Fibroblast of upper back skin (primary cell): ENCODE data around the gene RNF212.

Source experiments
- DNase-seq: peaks from one replicate; pipeline ENCODE4 v3.0.0-alpha.2; 2013

Gene RNF212

DNA sequence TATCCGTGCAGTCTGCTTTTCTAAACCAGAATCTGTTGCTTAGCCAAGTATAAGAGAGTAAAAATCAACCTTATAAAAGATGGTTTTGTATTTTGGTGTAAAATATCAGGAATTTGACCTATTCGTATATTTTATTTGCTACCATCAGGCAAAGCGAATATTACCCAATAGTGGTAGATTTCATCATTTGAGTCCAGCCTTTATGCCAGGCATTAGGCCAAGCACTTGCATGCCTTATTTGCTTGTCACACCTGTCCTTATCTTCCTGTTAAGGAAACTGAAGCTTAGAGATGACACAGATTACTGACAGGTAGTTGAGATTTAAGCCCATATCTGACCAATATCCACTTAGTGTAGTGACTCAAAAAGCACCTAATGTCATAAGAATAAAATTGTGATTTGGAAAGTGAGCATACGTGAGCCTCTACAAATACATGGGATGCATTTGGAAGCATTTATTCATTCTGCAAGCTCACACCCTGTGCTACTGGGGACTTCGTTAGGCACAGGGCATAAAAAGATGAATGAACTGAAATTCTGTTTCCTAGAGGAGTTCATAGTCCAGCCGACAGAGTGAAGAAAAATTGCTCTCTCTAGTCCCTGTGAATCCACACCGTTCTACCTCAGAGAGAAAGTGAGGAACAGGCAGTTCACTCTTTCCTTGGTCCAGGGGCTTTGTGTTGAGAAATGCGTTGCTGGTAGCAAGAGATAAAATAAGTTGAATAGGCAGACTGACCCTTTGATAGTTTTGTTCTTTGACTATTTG, 2.3 kb upstream of the RNF212 start:
- DNase-seq: no peak

GRCh38 chr4:1112821-1113182, 562 bp downstream of the RNF212 start:
- no peak for DNase-seq

DNA sequence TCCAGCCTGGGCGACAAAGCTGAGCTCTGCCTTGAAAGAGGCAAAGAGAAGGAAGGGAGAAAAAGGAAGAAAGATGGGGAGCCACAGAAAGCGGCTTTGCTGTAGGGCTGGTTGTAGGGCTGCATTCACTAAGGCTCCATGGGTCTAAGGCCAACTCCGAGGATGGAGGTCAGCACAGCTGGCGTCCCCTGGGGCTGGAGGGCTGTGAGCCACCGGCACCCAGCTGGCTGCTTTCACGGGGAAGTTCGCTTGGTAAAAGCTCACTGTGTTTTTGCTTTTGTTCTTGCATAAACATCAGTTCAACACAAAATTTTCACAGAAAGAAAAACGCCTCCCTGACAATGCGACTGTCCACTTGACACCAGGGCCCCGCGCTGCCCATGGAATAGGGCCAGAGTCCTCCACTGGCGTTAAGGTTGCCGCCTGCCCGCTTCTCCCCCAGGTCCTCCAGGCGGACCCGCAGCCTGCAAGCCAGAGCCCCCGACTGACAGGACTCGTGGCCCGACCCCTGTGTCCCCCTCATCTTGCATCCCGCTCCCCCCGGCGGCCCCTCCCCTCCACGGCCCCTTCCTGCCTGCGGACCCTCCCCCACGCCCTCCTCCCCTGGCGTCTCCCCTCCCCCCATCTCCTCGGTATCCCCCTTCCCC, 1.1 kb downstream of the RNF212 start:
- no peak for DNase-seq

DNA sequence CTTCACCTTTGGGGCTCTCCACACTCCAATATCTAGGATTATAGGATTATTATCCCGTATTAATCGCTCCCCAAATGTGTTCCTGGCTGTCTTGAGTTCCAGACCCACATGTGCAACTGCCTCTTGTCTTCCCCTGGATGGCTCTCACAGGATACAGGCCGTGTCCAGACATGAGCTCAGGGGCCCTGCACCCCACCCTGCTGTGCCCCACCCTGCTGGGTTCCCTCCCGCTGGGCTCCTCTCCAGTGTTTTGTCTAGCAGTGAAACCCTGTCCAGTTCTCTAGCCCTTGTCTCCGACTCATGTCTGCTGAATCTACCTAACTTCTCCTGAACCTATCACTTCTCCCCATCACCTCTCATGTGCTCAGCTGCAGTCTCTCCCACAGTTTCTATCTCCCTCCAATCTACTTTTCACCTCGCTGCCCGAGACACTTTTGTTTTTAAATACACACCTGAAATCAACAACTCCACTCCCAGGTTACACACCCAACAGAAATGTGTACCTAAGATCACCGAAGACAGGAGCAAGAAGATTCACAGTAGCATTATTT, 2.0 kb downstream of the RNF212 start:
- no peak for DNase-seq

DNA sequence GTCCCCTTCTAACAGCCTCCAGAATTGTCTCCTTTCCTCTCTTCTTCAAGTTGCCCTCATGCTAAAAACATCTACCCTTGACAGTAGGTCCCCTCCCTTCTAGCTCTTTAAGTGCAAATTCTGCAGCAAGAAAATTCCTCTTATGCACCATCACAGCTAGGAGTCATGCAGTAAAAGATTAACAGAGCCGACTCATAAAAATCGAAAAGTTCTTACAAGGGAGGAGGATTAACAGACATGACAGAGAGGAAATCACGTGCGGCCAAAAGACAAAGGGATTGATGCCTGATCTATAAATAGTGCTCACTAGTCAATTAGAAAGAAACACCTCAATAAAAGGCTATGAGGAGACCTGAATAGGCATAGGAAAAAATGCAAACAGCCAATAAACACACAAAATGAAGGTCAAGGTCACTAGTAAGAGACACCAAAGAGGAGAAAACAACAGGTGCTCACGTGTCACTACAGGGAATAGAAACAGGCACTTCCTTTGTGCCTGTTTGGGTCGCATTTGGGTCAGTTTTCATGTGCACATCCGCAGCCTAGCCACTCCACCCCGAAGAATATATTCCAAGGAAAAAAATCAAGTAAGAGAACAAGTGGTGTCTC, 3.4 kb downstream of the RNF212 start:
- DNase-seq: no peak

- no peak for DNase-seq
Observed at GRCh38 chr4:1109333-1109732, 4.0 kb downstream of the RNF212 start.

- DNase-seq: no peak
Observed at GRCh38 chr4:1105662-1106061, 7.7 kb downstream of the RNF212 start.

DNA sequence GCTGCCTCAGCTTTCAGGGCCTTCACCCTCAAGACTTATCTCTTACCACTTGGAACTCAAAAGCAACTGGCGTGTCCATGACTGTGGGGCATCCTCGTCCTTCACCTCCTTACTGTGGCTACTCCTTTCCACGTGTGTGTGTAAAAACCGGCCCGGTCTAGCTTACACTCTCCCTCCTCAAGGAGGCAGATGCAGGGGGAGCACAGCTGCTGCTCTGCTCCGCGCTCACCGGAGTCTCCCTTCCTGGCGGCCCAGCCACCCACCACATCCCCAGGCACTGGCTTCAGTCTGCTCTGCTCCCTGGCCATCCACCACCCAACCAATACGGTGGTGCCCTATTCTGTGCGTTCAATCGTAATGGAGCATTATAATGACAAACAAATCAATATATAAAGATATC, 8.3 kb downstream of the RNF212 start:
- DNase-seq: no peak

GRCh38 chr4:1104647-1105046, 8.7 kb downstream of the RNF212 start:
- DNase-seq: no peak

DNA sequence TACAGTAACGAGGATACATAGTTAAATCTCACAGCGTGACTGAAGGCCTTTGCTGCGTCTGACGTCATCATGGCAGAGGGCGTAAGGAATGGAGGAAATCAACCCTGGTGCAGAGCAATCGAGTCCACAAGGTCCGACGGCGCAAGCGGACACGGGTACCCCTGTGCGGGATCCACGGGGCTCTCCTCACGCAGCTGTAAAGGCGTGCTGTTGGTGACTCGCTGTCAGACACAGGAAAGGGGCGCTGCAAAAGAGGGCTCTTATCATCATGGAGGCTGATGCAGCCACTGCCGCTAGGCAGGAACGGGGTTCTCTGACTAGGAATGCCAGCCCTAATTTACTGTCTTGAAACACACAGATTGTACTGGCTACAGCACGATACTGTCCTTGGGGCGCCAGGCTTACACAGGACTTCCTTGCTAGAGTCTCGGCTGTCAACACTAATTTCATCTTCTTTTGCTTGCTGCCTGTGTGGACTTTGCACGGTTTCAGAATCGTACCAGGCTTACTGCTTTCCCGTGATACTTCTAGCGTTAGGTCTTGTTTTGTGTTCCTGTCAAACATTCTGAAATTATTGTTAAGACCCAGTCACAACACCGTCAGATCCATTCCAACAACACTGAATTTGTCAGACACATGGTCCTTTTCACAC, 13.6 kb downstream of the RNF212 start:
- DNase-seq: no peak

- DNase-seq: no peak
Observed at GRCh38 chr4:1099270-1099669, 14.1 kb downstream of the RNF212 start.

- no peak for DNase-seq
Observed at GRCh38 chr4:1098311-1098925, 14.9 kb downstream of the RNF212 start.

- no peak for DNase-seq
Observed at GRCh38 chr4:1097553-1097952, 15.8 kb downstream of the RNF212 start.

DNA sequence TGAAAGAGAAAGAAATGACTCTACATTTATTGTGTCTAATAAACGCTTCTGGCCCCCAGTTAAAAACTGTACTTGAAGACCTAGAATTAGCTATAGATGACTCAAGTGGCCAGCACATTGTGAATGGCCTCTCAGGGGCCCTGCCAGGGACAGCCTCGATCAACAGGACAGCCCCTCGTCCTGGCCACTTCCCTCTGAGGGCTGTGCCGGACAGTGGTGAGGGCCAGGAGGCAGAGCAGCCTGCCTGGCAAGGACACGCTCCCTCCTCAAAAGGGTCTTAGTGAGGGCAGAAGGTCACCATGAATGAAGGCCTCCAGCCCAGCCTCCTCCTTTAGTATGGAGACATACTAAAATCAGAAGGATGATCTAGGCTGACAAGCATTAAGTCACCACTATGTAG, 16.5 kb downstream of the RNF212 start:
- no peak for DNase-seq

DNA sequence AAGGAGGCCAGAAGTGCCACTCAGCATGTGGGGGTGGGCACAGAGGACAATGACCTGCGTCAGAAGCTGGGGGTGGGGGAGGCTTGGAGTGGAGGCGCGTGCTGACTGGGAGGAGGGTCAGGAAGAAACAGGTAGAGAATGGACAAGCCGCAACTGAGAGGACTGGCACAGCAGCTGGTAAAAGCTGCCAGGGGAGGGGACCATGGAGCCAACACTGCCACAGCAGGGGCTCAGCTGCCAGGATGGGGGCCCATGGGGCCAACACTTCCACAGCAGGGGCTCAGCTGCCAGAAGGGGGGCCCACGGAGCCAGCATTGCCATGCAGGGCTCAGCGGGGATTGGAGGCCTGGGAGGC, 19.1 kb downstream of the RNF212 start:
- no peak for DNase-seq

DNA sequence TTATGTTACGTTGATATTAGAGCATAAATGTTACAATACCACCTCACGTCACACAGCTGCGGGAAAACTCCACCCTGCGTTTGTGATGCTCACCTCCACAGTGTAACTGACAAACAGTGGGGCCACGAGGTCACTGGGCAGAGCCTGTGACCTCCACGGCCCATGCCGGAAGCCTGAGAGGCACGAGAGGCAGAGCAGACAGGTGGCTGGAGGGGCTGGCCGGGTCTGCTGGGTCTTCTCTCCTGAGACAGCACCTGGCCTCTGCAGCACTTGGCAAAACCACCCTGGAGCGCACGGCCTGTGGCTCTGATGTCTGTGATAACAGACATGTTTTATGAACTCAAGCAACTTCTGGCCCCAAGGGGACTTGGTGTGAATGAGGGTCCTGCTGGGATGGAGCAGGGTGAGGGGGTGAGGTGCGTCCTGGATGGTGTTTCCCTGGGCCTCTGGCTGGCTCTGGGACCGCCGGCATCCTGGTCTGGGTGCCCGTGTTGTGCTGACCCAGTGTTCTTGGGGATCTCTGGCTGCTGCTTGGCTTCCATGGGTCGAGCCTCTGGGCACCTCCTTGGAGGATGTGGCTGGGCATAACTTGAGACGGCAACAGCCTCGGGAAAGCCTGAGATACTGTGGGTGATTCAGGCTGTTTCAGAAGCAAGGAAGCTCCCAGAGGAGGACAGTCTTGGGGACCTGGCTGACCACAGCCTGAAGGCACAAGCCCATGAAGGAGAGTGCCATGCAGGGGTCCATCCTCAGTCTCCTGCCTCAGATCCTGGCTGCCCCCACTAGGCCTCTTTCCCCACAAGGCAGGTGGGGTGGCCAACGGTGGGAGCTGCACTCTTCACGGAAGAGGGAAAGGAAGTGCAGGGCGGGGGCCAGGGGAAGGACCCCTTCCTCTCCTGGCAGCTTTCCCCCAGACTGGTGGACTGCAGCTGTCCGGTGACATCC, 19.7 kb downstream of the RNF212 start:
- DNase-seq: no peak

DNA sequence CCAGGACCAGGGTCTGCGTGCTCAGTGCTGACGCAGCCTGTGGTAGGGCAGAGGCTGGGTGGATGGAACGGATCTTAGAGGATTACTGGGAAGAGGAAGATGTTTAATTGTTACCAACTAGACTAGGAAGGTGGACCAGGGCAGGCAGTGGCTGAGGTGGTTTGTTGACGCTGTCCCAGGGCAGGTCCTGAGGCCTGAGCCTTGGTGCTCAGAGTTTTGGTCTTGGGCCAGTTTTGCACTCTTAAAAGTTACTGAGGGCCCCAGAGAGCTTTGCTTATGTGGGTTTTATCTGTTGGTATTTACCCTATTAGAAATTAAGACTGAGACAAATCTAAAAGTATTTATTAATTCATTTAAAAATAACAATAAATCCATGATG, 20.4 kb downstream of the RNF212 start:
- no peak for DNase-seq

- DNase-seq: no peak
Observed at GRCh38 chr4:1092026-1092982, 21.1 kb downstream of the RNF212 start.

DNA sequence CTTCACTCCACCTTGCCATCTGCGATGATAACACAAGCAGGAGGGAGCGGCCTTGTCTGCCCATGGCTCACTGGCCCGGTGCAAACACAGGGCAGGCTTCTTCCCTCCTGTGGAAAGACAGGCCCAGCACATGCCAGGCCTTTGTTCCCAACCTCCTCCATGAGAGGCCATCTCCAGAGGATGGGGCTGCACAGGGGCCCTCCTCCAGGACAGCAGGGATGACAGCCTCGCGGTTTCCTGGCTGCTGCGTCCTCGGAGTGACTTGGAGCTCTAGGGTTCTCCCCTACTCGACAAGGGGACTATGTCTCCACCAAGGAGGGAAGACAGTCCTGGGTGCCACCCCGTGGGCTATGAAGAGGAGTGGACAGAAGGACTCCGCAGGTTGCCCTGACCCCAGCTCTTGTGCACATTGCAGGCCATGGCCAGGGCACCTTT, 21.8 kb downstream of the RNF212 start:
- DNase-seq: no peak
